MM.1S (cell line): ENCODE measurements around the gene PHAX.

Experiments used
- EZH2 ChIP-seq: fragments of 300-600 bp; sonication (generic); optimal IDR thresholded peaks from 2 replicates; pipeline ENCODE3; 2017; ENCODE audit warnings: low read depth, mild to moderate bottlenecking, antibody characterized with exemption, low read length, mixed read lengths
- TF ChIP-seq, protein P1 (sequence below): fragments of 300-600 bp; sonication (generic); IDR thresholded peaks from 2 replicates; pipeline ENCODE4 v1.5.1; 2016; ENCODE audit warnings: antibody characterized with exemption, low read length, mixed read lengths

DNA sequence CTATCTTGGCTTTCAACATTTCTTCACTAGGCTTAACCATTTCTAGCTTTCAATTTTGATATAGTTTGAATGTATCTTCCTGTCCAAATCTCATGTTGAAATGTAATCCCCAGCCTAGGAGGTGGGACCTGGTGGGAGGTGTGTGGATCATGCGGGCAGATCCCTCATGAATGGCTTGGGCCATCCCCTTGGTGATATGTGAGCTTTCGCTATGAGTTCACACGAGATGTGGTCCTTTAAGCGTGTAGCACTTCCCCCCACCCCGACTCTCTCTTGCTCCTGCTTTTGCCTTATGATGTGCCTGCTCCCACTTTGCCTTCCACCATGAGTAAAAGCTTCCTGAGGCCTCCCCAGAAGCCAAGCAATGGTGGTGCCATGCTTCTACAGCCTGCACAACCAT is 40.6 kb downstream of the PHAX start:
- TF ChIP-seq, protein P1, sequence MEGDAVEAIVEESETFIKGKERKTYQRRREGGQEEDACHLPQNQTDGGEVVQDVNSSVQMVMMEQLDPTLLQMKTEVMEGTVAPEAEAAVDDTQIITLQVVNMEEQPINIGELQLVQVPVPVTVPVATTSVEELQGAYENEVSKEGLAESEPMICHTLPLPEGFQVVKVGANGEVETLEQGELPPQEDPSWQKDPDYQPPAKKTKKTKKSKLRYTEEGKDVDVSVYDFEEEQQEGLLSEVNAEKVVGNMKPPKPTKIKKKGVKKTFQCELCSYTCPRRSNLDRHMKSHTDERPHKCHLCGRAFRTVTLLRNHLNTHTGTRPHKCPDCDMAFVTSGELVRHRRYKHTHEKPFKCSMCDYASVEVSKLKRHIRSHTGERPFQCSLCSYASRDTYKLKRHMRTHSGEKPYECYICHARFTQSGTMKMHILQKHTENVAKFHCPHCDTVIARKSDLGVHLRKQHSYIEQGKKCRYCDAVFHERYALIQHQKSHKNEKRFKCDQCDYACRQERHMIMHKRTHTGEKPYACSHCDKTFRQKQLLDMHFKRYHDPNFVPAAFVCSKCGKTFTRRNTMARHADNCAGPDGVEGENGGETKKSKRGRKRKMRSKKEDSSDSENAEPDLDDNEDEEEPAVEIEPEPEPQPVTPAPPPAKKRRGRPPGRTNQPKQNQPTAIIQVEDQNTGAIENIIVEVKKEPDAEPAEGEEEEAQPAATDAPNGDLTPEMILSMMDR, result no peak
- TF ChIP-seq EZH2, result no peak
